ENCODE measurements around the gene TOMM5.

DNA sequence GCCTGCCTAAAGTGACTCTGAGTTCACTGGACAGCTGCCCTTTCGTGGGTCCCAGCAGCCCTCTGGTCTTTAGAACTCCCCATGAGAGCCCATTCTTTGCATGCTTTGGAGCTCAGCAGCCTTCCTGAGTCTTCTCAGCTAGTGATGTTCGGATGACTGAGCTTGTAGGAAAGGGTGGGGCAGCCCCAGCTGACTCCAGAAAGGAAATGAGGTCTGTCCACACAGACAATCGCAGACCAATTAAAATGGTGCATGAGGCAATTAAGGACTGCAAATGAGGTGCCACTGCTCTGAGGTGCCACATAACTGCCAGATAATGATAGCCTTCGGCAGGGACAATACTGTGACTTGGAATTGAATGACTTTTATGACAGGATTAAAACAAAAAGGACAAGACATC lies 25.4 kb upstream of the TOMM5 start:
- TF ChIP-seq, protein P1, sequence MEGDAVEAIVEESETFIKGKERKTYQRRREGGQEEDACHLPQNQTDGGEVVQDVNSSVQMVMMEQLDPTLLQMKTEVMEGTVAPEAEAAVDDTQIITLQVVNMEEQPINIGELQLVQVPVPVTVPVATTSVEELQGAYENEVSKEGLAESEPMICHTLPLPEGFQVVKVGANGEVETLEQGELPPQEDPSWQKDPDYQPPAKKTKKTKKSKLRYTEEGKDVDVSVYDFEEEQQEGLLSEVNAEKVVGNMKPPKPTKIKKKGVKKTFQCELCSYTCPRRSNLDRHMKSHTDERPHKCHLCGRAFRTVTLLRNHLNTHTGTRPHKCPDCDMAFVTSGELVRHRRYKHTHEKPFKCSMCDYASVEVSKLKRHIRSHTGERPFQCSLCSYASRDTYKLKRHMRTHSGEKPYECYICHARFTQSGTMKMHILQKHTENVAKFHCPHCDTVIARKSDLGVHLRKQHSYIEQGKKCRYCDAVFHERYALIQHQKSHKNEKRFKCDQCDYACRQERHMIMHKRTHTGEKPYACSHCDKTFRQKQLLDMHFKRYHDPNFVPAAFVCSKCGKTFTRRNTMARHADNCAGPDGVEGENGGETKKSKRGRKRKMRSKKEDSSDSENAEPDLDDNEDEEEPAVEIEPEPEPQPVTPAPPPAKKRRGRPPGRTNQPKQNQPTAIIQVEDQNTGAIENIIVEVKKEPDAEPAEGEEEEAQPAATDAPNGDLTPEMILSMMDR (IDR thresholded peaks at IDR 0.05 in 4 of 5, conservative IDR thresholded peaks at IDR 0.05 in 1 of 5) = no peak
- no peak for TF ChIP-seq POLR2A (IDR thresholded peaks at IDR 0.05)
